Measurements from ENCODE around the gene RBM20. TPM values are rescaled to one million over a fixed set of nuclear protein-coding genes. Genes with fewer than 3 reads are reported as not detected.
"Not testable (repeated sequence)": the region's sequence is repeated elsewhere in the genome, so short reads cannot be mapped to it uniquely, and the experiment has no call there.

Gene RBM20
- total RNA-seq, 1 donor = under 0.01 TPM

GRCh38 chr10:110756876-110757275, 112.7 kb downstream of the RBM20 start:
- no peak for DNase-seq (ENCODE audit: low read depth in 2 of 3, low spot score in 2 of 3)

- no peak for DNase-seq (ENCODE audit: low read depth in 2 of 3, low spot score in 2 of 3)
Observed at GRCh38 chr10:110757586-110757985, 113.5 kb downstream of the RBM20 start.

GRCh38 chr10:110758128-110758765, 114.1 kb downstream of the RBM20 start:
- no peak for DNase-seq (ENCODE audit: low read depth in 2 of 3, low spot score in 2 of 3)

GRCh38 chr10:110758898-110759297, 114.8 kb downstream of the RBM20 start:
- no peak for DNase-seq (ENCODE audit: low read depth in 2 of 3, low spot score in 2 of 3)

GRCh38 chr10:110759523-110759922, 115.4 kb downstream of the RBM20 start:
- DNase-seq (ENCODE audit: low read depth in 2 of 3, low spot score in 2 of 3) = no peak

- DNase-seq (ENCODE audit: low read depth in 2 of 3, low spot score in 2 of 3) = no peak
Observed at GRCh38 chr10:110762109-110762848, 118.1 kb downstream of the RBM20 start.

GRCh38 chr10:110762849-110763211, 118.7 kb downstream of the RBM20 start:
- DNase-seq (ENCODE audit: low read depth in 2 of 3, low spot score in 2 of 3) = no peak

- DNase-seq (ENCODE audit: low read depth in 2 of 3, low spot score in 2 of 3) = no peak
Observed at GRCh38 chr10:110764378-110764777, 120.2 kb downstream of the RBM20 start.

- DNase-seq (ENCODE audit: low read depth in 2 of 3, low spot score in 2 of 3) = no peak
Observed at GRCh38 chr10:110764793-110765512, 120.8 kb downstream of the RBM20 start.

GRCh38 chr10:110765513-110766319, 121.6 kb downstream of the RBM20 start:
- no peak for DNase-seq (ENCODE audit: low read depth in 2 of 3, low spot score in 2 of 3)

- DNase-seq (ENCODE audit: low read depth in 2 of 3, low spot score in 2 of 3) = not testable (repeated sequence)
Observed at GRCh38 chr10:110767601-110768000, 123.5 kb downstream of the RBM20 start.

- no peak for DNase-seq (ENCODE audit: low read depth in 2 of 3, low spot score in 2 of 3)
Observed at GRCh38 chr10:110770243-110770642, 126.1 kb downstream of the RBM20 start.

- DNase-seq (ENCODE audit: low read depth in 2 of 3, low spot score in 2 of 3) = no peak
Observed at GRCh38 chr10:110771486-110771885, 127.3 kb downstream of the RBM20 start.

- no peak for DNase-seq (ENCODE audit: low read depth in 2 of 3, low spot score in 2 of 3)
Observed at GRCh38 chr10:110771991-110772390, 127.9 kb downstream of the RBM20 start.

- no peak for DNase-seq (ENCODE audit: low read depth in 2 of 3, low spot score in 2 of 3)
Observed at GRCh38 chr10:110772454-110773025, 128.4 kb downstream of the RBM20 start.

- no peak for DNase-seq (ENCODE audit: low read depth in 2 of 3, low spot score in 2 of 3)
Observed at GRCh38 chr10:110773693-110774068, 129.5 kb downstream of the RBM20 start.

GRCh38 chr10:110774069-110775019, 130.2 kb downstream of the RBM20 start:
- DNase-seq (ENCODE audit: low read depth in 2 of 3, low spot score in 2 of 3) = no peak

GRCh38 chr10:110775020-110775375, 130.9 kb downstream of the RBM20 start:
- no peak for DNase-seq (ENCODE audit: low read depth in 2 of 3, low spot score in 2 of 3)

- DNase-seq (ENCODE audit: low read depth in 2 of 3, low spot score in 2 of 3) = no peak
Observed at GRCh38 chr10:110775406-110775805, 131.3 kb downstream of the RBM20 start.

- no peak for DNase-seq (ENCODE audit: low read depth in 2 of 3, low spot score in 2 of 3)
Observed at GRCh38 chr10:110777017-110777416, 132.9 kb downstream of the RBM20 start.

Data from hematopoietic multipotent progenitor cell (in vitro differentiated cells).